ENCODE measurements around the gene FAF1. TPM values are rescaled to one million over a fixed set of nuclear protein-coding genes. Genes with fewer than 3 reads are reported as not detected.

FAF1 gene
- total RNA-seq, 2 experiments from 2014 or later, result 43.5 to 44.0 TPM

GRCh38 chr1:50418600-50419109 is 541.4 kb downstream of the FAF1 start:
- CTCF ChIA-PET, result no interaction called here
- no peaks in the 10 kb centered on the region for H3K9me3 Mint-ChIP-seq
- H3K27me3 Mint-ChIP-seq, result peaks cover 75% of the 10 kb centered on the region
- Histone ChIP-seq H3K36me3 (ENCODE audit: insufficient read depth, low read length) (no peaks in the 10 kb centered on the region), H3K9me3 (ENCODE audit: control insufficient read depth in 1 of 2, insufficient read depth in 1 of 2, low read length in 2 of 2) (peaks cover 0 to 26% of the 10 kb centered on the region in 2 experiments), H3K4me3 (ENCODE audit: low read length) (no peak overlapping the region), H3K27me3 (ENCODE audit: control insufficient read depth in 1 of 2, insufficient read depth in 2 of 2, low read length in 2 of 2) (peaks cover 76 to 87% of the 10 kb centered on the region in 2 experiments), H3K27ac (ENCODE audit: low read depth in 1 of 2, low read length in 2 of 2) (no peak overlapping the region), H3K4me1 (ENCODE audit: insufficient read depth, low read length) (peaks cover 29% of the 10 kb centered on the region)
- no peak for TF ChIP-seq CTCF (IDR thresholded peaks at IDR 0.05)
- DNase-seq (no peak), ATAC-seq (ENCODE audit: poor library complexity) (no peak)
- POLR2A ChIA-PET, result no interaction called here
- intact Hi-C loops (cut with DNase I, micrococcal nuclease), result no loop called here
- peaks cover 32% of the 10 kb centered on the region for H3K4me1 Mint-ChIP-seq (ENCODE audit: low read depth)
- H3K4me3 Mint-ChIP-seq, result no peak overlapping the region
- no peak overlapping the region for H3K27ac Mint-ChIP-seq
- no peaks in the 10 kb centered on the region for H3K36me3 Mint-ChIP-seq (ENCODE audit: low read depth)

- POLR2A ChIA-PET, result no interaction called here
- intact Hi-C loops (cut with DNase I, micrococcal nuclease), result no loop called here
- Histone ChIP-seq H3K27me3 (ENCODE audit: control insufficient read depth in 1 of 2, insufficient read depth in 2 of 2, low read length in 2 of 2) (peaks cover 71 to 83% of the 10 kb centered on the region in 2 experiments), H3K36me3 (ENCODE audit: insufficient read depth, low read length) (no peaks in the 10 kb centered on the region), H3K4me1 (ENCODE audit: insufficient read depth, low read length) (peaks cover 23% of the 10 kb centered on the region), H3K27ac (ENCODE audit: low read depth in 1 of 2, low read length in 2 of 2) (no peak overlapping the region), H3K4me3 (ENCODE audit: low read length) (no peak overlapping the region), H3K9me3 (ENCODE audit: control insufficient read depth in 1 of 2, insufficient read depth in 1 of 2, low read length in 2 of 2) (peaks cover 0 to 27% of the 10 kb centered on the region in 2 experiments)
- Mint-ChIP-seq H3K9me3 (no peaks in the 10 kb centered on the region), H3K4me3 (no peak overlapping the region), H3K4me1 (ENCODE audit: low read depth) (peaks cover 28% of the 10 kb centered on the region), H3K27ac (no peak overlapping the region), H3K27me3 (peaks cover 74% of the 10 kb centered on the region), H3K36me3 (ENCODE audit: low read depth) (no peaks in the 10 kb centered on the region)
- ATAC-seq (ENCODE audit: poor library complexity), result no peak
- TF ChIP-seq CTCF (IDR thresholded peaks at IDR 0.05), result no peak
- no peak for DNase-seq
- CTCF ChIA-PET, result no interaction called here
Measured at GRCh38 chr1:50417946-50418599, 542.0 kb downstream of the FAF1 start.

- H3K27me3 ChIP-seq (ENCODE audit: control insufficient read depth in 1 of 2, insufficient read depth in 2 of 2, low read length in 2 of 2), result peaks cover 65 to 77% of the 10 kb centered on the region in 2 experiments
- peaks cover 19% of the 10 kb centered on the region for H3K4me1 ChIP-seq (ENCODE audit: insufficient read depth, low read length)
- no peak overlapping the region for H3K4me3 Mint-ChIP-seq
- peaks cover 2 to 27% of the 10 kb centered on the region in 2 experiments for H3K9me3 ChIP-seq (ENCODE audit: control insufficient read depth in 1 of 2, insufficient read depth in 1 of 2, low read length in 2 of 2)
- H3K36me3 ChIP-seq (ENCODE audit: insufficient read depth, low read length), result no peaks in the 10 kb centered on the region
- CTCF ChIA-PET, result no interaction called here
- no peak for TF ChIP-seq CTCF (IDR thresholded peaks at IDR 0.05)
- no peaks in the 10 kb centered on the region for H3K36me3 Mint-ChIP-seq (ENCODE audit: low read depth)
- no peak for DNase-seq
- POLR2A ChIA-PET, result no interaction called here
- H3K27ac ChIP-seq (ENCODE audit: low read depth in 1 of 2, low read length in 2 of 2), result no peak overlapping the region
- H3K27ac Mint-ChIP-seq, result no peak overlapping the region
- intact Hi-C loops (cut with DNase I, micrococcal nuclease), result no loop called here
- ATAC-seq (ENCODE audit: poor library complexity), result no peak
- peaks cover 28% of the 10 kb centered on the region for H3K4me1 Mint-ChIP-seq (ENCODE audit: low read depth)
- H3K27me3 Mint-ChIP-seq, result peaks cover 74% of the 10 kb centered on the region
- no peaks in the 10 kb centered on the region for H3K9me3 Mint-ChIP-seq
- no peak overlapping the region for H3K4me3 ChIP-seq (ENCODE audit: low read length)
Measured at GRCh38 chr1:50417507-50417906, 542.6 kb downstream of the FAF1 start.
